ENCODE measurements around the gene DCHS1.

DCHS1 gene

DNA sequence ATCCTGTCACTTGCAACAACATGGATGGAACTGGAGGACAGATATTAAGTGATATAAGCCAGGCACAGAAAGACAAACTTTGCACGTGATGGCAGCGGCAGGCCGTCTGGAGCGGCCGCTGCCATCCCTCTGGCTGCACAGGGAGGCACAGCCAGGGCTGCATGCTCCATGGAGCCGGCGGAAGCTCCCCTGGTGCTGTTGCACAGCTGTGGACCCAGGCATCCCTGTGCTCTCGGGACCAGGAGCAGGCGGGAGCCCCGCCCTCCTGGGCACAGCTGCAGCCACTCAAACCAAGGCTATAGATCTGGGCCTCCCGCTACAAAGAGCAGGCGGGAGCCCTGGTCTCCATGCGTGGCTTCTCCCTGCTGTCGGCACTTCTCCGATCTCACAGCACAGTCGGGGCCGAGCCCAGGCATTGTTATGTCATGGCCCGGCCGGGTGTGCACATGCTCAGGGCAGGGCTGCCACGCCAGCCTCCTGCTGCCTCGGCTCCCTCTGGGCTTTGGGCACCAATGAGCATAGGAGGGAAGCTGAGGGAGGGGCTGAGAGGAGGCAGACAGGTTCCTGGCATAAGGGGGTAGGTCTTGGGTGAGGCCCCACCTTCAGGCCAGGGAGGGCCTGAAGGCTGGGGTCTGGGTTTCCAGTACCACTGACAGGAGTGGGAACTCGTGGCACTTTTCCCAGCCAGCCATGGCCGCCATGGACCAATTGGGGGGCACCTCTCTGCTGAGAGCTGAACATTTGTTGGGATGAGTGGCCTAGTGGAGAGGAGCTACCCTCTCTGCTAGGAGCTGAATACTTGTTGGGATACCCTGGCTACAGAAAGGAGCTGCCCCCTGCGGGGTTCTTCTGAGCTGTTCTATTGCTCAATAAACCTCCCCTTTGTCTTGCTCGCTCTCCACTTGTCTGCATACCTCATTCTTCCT, 68.9 kb downstream of the DCHS1 start:
- no peak for DNase-seq (ENCODE audit: low read depth)

DNA sequence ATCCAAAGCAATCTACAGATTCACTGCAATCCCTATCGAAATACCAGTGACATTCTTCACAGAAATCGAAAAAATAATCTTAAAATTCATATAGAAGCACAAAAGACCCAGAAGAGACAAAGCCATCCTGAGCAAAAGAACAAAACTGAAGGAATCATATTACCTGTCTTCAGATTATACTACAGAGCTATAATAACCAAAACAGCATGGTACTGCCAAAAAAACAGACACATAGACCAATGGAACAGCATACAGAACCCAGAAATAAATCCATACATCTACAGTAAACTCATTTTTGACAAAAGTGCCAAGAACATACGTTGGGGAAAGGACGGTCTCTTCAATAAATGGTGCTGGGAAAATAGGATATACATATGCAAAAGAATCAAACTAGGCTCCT, 71.1 kb downstream of the DCHS1 start:
- no peak for DNase-seq (ENCODE audit: low read depth)

DNA sequence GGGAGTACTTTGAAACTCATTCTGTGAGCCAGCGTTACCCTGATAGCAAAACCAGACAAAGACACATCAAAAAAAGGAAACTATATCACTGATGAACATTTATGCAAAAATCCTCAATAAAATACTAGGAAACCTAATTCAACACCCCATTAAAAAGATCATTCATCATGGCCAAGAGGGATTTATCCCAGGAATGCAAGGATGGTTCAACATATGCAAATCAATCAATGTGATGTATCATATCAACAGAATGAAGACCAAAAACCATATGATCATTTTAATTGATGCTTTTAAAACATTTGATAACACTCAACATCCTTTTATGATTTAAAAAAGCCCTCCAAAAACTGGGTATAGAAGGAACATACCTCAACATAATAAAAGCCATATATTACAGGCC, 72.0 kb downstream of the DCHS1 start:
- no peak for DNase-seq (ENCODE audit: low read depth)

DNA sequence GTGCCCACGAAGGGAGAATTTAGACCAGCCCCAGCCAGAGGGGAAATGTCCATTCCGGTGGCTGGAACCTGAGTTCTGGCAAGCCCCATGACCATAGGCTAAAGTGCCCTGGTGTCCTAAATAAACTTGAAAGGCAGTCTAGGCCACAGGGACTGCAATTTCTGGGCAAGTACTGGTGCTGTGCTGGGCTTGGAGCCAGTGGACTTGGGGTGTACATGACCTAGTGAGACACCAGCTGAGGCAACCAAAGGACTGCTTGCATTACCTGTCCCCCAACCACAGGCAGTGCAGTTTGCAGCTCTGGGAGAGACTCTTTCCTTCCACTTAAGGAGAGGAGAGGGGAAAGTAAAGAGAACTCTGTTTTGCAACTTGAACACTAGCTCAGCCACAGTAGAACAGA, 75.9 kb downstream of the DCHS1 start:
- no peak for DNase-seq (ENCODE audit: low read depth)

DNA sequence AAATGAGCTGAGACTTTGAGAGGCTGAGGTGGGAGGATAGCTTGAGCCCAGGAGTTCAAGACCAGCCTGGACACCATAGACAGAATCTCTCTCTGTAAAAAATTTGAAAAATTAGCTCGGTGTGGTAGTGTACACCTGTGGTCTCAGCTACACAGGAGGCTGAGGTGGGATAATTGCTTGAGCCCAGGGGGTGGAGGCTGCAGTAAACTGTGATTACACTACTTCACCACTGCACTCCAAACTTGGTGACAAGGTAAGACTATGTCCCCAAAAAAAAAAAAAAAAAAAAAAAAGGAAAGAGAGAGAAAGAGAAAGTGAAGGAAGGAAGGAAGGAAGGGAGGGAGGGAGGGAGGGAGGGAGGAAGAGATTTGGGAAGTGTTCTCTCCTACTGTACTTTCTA, 77.5 kb downstream of the DCHS1 start:
- no peak for DNase-seq (ENCODE audit: low read depth)

DNA sequence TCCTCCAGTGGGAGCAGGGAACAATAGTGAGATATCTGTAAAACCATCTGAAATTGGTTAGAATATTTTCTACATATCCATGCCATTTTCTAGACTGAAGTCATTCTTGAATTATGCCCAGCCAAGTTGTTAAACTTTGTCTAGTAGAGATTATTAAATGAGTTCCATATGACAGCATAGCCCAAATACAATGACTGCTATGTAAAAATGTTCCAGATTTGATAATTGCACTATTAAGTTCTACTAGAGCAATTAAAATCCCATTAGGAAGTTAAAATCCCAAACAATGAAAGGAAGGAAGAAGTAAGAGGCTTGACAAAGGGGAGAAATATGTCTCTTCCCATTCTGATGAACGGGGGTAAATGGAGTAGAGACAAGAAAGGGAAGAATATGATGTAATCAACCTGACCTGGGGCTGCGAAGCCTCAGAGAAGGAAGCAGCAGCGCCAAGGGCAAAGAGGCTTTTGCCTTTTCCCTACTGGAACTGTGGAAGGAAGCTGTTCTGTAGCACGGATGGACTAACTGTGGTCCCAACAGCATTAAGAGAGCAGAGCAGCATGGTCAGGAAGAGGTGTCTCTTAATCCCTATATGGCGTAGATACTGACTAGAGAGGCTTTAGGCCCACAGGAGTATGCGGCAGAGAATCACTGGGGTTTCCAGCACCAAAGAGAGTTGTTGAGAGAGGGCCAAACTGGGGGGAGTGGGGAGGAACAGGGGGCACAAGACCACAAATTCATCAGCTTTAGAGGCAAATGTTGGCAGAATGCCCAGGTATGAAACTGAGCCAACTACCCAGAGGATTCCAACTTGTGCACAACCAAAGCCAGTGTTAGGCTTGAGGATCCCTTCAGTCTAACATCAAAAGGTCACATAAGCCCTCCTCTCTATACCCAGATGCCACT, 78.9 kb downstream of the DCHS1 start:
- no peak for DNase-seq (ENCODE audit: low read depth)

DNA sequence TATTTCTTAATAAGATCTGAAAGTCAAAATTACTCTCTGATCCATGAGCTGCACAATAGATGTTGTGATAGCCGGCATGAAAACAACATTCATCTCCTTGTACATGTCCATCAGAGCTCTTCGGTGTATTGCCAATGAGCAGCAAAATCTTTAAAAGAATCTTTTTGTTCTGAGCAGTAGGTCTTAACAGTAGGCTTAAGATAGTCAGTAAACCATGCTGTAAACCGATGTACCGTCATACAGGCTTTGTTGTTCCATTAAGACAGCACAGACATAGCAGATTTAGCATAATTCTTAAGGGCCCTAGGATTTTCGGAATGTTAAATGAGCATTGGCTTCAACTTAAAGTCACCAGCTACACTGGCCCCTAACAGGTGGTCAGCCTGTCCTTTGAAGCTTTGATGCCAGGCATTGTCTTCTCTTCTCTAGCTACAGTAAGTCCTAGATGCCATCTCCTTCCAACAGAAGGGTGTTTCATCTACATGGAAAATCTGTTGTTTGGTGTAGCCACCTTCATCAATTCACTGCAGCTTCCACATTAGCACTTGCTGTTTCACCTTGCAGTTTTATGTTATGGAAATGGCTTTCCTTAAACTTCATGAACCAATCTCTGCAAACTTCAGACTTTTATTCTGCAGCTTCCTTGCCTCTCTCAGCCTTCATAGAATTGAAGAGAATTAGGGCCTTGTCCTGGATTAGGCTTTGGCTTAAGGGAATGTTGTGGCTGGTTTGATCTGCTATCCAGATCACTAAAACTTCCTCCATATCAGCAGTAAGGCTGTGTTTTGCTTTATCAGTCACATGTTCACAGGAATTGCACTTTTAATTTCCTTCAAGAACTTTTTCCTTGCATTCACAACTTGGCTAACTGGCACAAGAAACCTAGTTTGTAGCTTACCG, 80.5 kb downstream of the DCHS1 start:
- no peak for DNase-seq (ENCODE audit: low read depth)

DNA sequence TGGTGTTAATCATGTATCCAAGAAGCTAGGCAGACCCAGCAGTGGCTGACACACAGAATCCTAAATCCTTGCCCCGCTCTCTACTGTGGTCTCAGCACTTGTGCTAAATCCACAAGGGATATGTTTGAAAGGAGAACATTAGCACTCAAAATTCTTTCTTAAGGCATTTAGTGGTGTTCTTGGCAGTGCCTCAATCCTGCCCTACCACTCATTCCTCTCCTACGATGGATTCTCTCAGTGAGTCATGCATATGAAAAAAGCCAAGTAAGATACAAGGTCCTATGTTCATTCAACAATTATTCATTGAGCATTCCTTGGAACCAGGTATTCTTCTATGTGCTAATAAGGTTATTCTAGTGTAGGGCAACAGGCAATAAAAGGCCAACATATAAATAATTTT, 83.4 kb downstream of the DCHS1 start:
- no peak for DNase-seq (ENCODE audit: low read depth)

DNA sequence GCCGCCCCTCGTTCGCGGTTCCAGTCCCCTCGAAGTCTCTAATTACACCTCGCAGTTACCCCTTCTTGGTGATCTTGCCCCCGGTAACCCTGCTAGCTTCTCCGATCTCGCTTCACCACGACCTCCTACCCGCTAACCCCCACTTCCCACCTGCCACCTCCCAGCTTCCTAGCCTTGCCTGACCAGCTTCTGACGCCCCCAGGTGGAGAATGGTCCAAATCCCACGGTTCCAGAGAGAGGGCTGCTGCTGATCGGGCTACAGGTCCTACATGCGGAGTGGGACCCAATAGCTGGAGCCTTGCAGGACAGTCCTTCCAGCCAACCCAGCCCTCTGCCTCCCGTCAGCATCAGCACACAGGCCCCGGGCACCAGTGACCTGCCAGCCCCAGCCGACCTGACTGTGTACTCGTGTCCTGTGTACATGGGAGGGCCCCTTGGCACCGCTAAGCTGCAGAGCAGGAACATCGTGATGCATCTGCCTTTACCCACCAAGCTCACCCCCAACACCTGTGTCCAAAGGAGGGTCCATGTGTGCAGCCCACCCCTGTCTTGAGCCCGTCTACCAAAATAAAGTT, 84.1 kb downstream of the DCHS1 start:
- DNase-seq (ENCODE audit: low read depth) = no peak

Data from CMK (cell line).